A549 treated with DMSO at 1 μM for 4 hours (cell line): ENCODE data around the gene FAM174B. TPM values are rescaled to one million over a fixed set of nuclear protein-coding genes. Genes with fewer than 3 reads are reported as not detected.

Experiments used
- total RNA-seq: library from RNA; stranded (reverse); fragments of 200-300 nt; extraction: Qiagen RNA extraction; gene quantifications from 5 replicates; pipeline ENCODE4 v1.2.3, GENCODE V29; 2022; ENCODE audit warnings: low read depth

Gene FAM174B
- 6.9 to 8.5 TPM (median 7.5 TPM) in 5 replicates for total RNA-seq

DNA sequence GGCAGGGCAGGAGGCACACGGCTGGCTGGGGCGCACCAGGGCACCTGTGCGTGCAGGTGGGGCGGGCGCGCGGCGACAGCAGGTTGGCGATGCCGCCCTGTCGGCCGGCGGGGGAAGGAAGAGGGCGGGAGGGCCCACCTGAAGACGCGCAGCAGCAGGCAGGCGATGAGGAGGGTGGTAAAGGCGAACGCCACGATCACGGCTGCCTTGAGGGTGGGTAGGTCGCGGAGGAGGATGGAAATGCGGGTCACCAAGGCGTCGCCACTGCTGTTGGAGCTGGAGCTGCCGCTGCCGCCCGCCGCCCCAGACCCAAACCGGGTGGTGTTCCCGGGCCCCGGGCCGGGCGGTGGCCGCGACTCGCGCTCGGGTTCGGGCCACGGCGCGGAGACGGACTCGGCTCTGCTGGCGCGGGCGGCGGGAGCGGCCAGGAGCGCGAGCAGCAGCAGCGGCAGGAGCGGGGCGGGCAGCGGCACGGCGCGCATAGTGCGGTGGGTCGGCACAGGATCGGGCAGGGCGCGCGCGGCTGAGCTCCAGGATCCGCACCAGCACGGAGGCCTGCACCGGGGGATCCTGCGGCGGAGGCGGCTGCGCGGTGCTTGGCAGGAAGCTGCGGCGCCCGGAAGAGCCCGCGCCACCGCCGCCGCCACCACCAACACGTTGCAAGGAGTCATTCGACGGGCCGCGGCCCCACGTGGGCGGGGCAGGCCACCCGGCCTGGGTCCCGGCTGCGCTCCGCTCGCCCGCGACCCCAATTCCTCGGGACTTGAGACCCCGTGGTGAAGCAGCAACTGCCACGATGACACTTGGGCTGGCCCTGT is at the start of gene FAM174B:
TSS of gene FAM174B (minus strand) at position 598 of the 818 bp plus-strand sequence.

Other genes with a start within 250 kb of the FAM174B start
- gene CHD2, start 244.5 kb upstream of the FAM174B start, total RNA-seq, result 27.1 to 35.5 TPM (median 31.3 TPM) in 5 replicates